Keratinocyte (primary cell): Measurements from ENCODE around the gene HPS4. TPM values are rescaled to one million over a fixed set of nuclear protein-coding genes. Genes with fewer than 3 reads are reported as not detected.

Experiments used
- DNase-seq: peaks from one replicate; pipeline ENCODE4 v3.0.0-alpha.2; 2011; ENCODE audit warnings: low read depth, missing footprints, low spot score
- FAIRE-seq: peaks from 2 replicates; lab custom pipeline; 2011; peaks lifted over from hg19 to GRCh38; lab: Jason Lieb, UNC
- H2AFZ ChIP-seq: 2 replicates; pipeline ENCODE4 v1.6.0; 2012; ENCODE audit warnings: low read length, control low read depth, inconsistent platforms; ENCODE audit not compliant: control insufficient read depth
- H3K27ac ChIP-seq: 2 replicates; pipeline ENCODE4 v1.5.1; 2011; ENCODE audit warnings: low read length; ENCODE audit not compliant: control insufficient read depth, insufficient read depth
- H3K27me3 ChIP-seq: 3 replicates; pipeline ENCODE4 v1.6.0; 2011; ENCODE audit warnings: low read length; ENCODE audit not compliant: control insufficient read depth, insufficient read depth; ENCODE audit errors: extremely low read depth
- H3K36me3 ChIP-seq, 2 experiments: 2 replicates in 1 of 2; 3 replicates in 1 of 2; pipeline ENCODE4 v1.5.1; 2011; ENCODE audit warnings: low read length in 2 of 2, mild to moderate bottlenecking in 1 of 2; ENCODE audit not compliant: control insufficient read depth in 2 of 2, insufficient read depth in 2 of 2; ENCODE audit errors: extremely low read depth in 1 of 2
- H3K4me1 ChIP-seq: 3 replicates; pipeline ENCODE4 v1.5.1; 2011; ENCODE audit warnings: low read length; ENCODE audit not compliant: control insufficient read depth, insufficient read depth; ENCODE audit errors: extremely low read depth
- H3K4me2 ChIP-seq: 3 replicates; pipeline ENCODE4 v1.6.0; 2011; ENCODE audit warnings: low read depth, low read length; ENCODE audit not compliant: control insufficient read depth, insufficient read depth; ENCODE audit errors: extremely low read depth
- H3K4me3 ChIP-seq, 3 experiments: fragments of 200-600 bp in 1 of 3; sonication (generic) in 1 of 3; 2 replicates in 2 of 3; 3 replicates in 1 of 3; pipeline ENCODE4 v1.5.1; 2011 to 2016; ENCODE audit warnings: low read length in 3 of 3, mild to moderate bottlenecking in 3 of 3, control low read depth in 2 of 3, inconsistent platforms in 1 of 3, low read depth in 1 of 3, mixed read lengths in 1 of 3, mixed run types in 1 of 3, moderate library complexity in 1 of 3; ENCODE audit not compliant: control insufficient read depth in 2 of 3, insufficient read depth in 2 of 3; ENCODE audit errors: extremely low read depth in 1 of 3
- H3K79me2 ChIP-seq: 2 replicates; pipeline ENCODE4 v1.6.0; 2012; ENCODE audit warnings: low read length; ENCODE audit not compliant: control insufficient read depth, insufficient read depth
- H3K9ac ChIP-seq: 3 replicates; pipeline ENCODE4 v1.6.0; 2011; ENCODE audit warnings: low read length; ENCODE audit not compliant: control insufficient read depth, insufficient read depth; ENCODE audit errors: extremely low read depth
- H3K9me1 ChIP-seq: 3 replicates; pipeline ENCODE4 v1.6.0; 2011; ENCODE audit warnings: low read length; ENCODE audit not compliant: control insufficient read depth, insufficient read depth; ENCODE audit errors: extremely low read depth
- H3K9me3 ChIP-seq: 2 replicates; pipeline ENCODE4 v1.5.1; 2012; ENCODE audit warnings: low read depth, low read length; ENCODE audit not compliant: control insufficient read depth
- H4K20me1 ChIP-seq: 3 replicates; pipeline ENCODE4 v1.6.0; 2011; ENCODE audit warnings: low read length; ENCODE audit not compliant: control insufficient read depth, insufficient read depth; ENCODE audit errors: extremely low read depth
- CTCF ChIP-seq, 3 experiments: IDR thresholded peaks in 1 of 3; conservative IDR thresholded peaks in 1 of 3; optimal IDR thresholded peaks in 1 of 3; 2 replicates in 2 of 3; 3 replicates in 1 of 3; pipeline versions ENCODE3 to v1.5.1; 2011; ENCODE audit warnings: low read length in 3 of 3, mild to moderate bottlenecking in 3 of 3, moderate library complexity in 2 of 3, control low read depth in 1 of 3, inconsistent platforms in 1 of 3; ENCODE audit not compliant: insufficient read depth in 2 of 3; ENCODE audit errors: extremely low read depth in 1 of 3
- EZH2 ChIP-seq: IDR thresholded peaks from one replicate; pipeline ENCODE4 v1.6.1; 2012; ENCODE audit warnings: inconsistent platforms, mild to moderate bottlenecking, low read length, moderate library complexity
- dilution Hi-C: fragments of 300-500 bp; cut with MboI; formaldehyde crosslinking; loops from one replicate; pipeline ENCODE4 v1.7.0; 2020; ENCODE audit warnings: low sequenced_read_pairs; ENCODE audit not compliant: extremely low pct_ligation_motif_present
- polyA plus RNA-seq, 5 experiments: library from polyadenylated mRNA; depleted of rRNA in 3 of 5; stranded (reverse) in 3 of 5; stranded (forward) in 1 of 5; unstranded in 1 of 5; fragments of >200 nt; gene quantifications; 1 replicate in 1 of 5; 2 replicates in 3 of 5; 3 replicates in 1 of 5; pipeline versions ENCODE4 v1.2.1 to v1.2.3, GENCODE V29; 2011 to 2012; ENCODE audit warnings: missing spikeins in 2 of 5, low read depth in 1 of 5, low replicate concordance in 1 of 5

HPS4 gene
- polyA plus RNA-seq, 1 donor (not counting 4 experiments of a cell fraction or from before 2014, with no cell fraction given), result 21.3 TPM

- Histone ChIP-seq H3K9ac (peak within 1 kb of the TSS; percentile 78), H3K4me1 (peaks cover 9% of the 10 kb centered on the region), H4K20me1 (no peaks in the 10 kb centered on the region), H3K9me3 (no peaks in the 10 kb centered on the region), H2AFZ (peak within 1 kb of the TSS; percentile 96), H3K79me2 (no peaks in the 10 kb centered on the region), H3K27me3 (no peaks in the 10 kb centered on the region), H3K27ac (peak within 1 kb of the TSS; percentile 54), H3K36me3 (no peaks in the 10 kb centered on the region), H3K4me3 (peak within 1 kb of the TSS; percentile 54 to 95 (median 87)), H3K9me1 (no peaks in the 10 kb centered on the region), H3K4me2 (peak within 1 kb of the TSS; percentile 90)
- DNase-seq, result no peak
- TF ChIP-seq EZH2 (no peak), CTCF (optimal IDR thresholded peaks at IDR 0.05 in 1 of 3, IDR thresholded peaks at IDR 0.05 in 1 of 3, conservative IDR thresholded peaks at IDR 0.05 in 1 of 3; ENCODE audit: extremely low read depth in 1 of 3, insufficient read depth in 2 of 3, low read length in 3 of 3) (no peak)
- FAIRE-seq, result peak; percentile 59
- dilution Hi-C loops, result no loop called here
Measured at GRCh38 chr22:26428515-26429457, 54.8 kb downstream of the HPS4 start, which contains the start of gene ASPHD2. Gene ASPHD2 (plus strand): TSS chr22:26429260. CDS start chr22:26433616, 4,356 bp downstream.

- Histone ChIP-seq H3K79me2 (no peaks in the 10 kb centered on the region), H3K36me3 (no peaks in the 10 kb centered on the region), H4K20me1 (no peaks in the 10 kb centered on the region), H3K9me1 (no peaks in the 10 kb centered on the region), H3K27ac (no peak overlapping the region), H3K4me2 (no peak overlapping the region), H3K4me1 (peaks cover 9% of the 10 kb centered on the region), H2AFZ (no peak overlapping the region), H3K9me3 (no peaks in the 10 kb centered on the region), H3K27me3 (no peaks in the 10 kb centered on the region), H3K9ac (no peak overlapping the region), H3K4me3 (no peak overlapping the region)
- TF ChIP-seq CTCF (optimal IDR thresholded peaks at IDR 0.05 in 1 of 3, IDR thresholded peaks at IDR 0.05 in 1 of 3, conservative IDR thresholded peaks at IDR 0.05 in 1 of 3; ENCODE audit: extremely low read depth in 1 of 3, insufficient read depth in 2 of 3, low read length in 3 of 3), result no peak
- no peak for TF ChIP-seq EZH2
- no peak for FAIRE-seq
- no peak for DNase-seq
- dilution Hi-C loops, result no loop called here
Measured at GRCh38 chr22:26426924-26427323, 56.7 kb downstream of the HPS4 start.
